K562 (cell line): ENCODE measurements around the gene MAGEB4. TPM values are rescaled to one million over a fixed set of nuclear protein-coding genes. Genes with fewer than 3 reads are reported as not detected.

Source experiments
- BCL6 ChIP-seq: fragments of 250-450 bp; sonication (Bioruptor Pico); IDR thresholded peaks from 2 replicates; pipeline ENCODE4 v1.4.0; 2020
- IRF9 ChIP-seq: fragments of 450-650 bp; IDR thresholded peaks from 2 replicates; pipeline ENCODE4 v1.6.1; 2016; ENCODE audit warnings: missing biosample characterization, missing genetic modification characterization
- SMAD4 ChIP-seq: fragments of 250-450 bp; sonication (Bioruptor Pico); conservative IDR thresholded peaks from 2 replicates; pipeline ENCODE4 v1.8.0; 2021; ENCODE audit warnings: inconsistent platforms, mild to moderate bottlenecking, moderate library complexity
- TAF15 ChIP-seq: fragments of 200-400 bp; formaldehyde crosslinking; IDR thresholded peaks from 2 replicates; pipeline ENCODE4 v1.6.1; 2017; ENCODE audit warnings: mild to moderate bottlenecking, low read depth, low read length, moderate library complexity
- TCF7L2 ChIP-seq: fragments of 150-350 bp; IDR thresholded peaks from 2 replicates; pipeline ENCODE4 v1.6.1; 2016; ENCODE audit warnings: low read depth, mild to moderate bottlenecking, low read length, moderate library complexity
- TEAD1 ChIP-seq, 2 experiments: fragments of 450-650 bp in 1 of 2; sonication (generic) in 1 of 2; formaldehyde crosslinking; IDR thresholded peaks; 2 replicates each; pipeline versions ENCODE4 v1.4.0 to v1.8.0; 2020 to 2022; ENCODE audit warnings: mild to moderate bottlenecking in 2 of 2, missing genetic modification reagents in 1 of 2
- ZNF408 ChIP-seq: fragments of 250-450 bp; sonication (Bioruptor Pico); IDR thresholded peaks from 2 replicates; pipeline ENCODE4 v1.4.0; 2020; ENCODE audit warnings: low read depth, mild to moderate bottlenecking, moderate library complexity
- polyA plus RNA-seq, 8 experiments: library from polyadenylated mRNA; depleted of rRNA in 4 of 8; stranded (reverse) in 5 of 8; unstranded in 3 of 8; fragments of >200 nt; fragmentation: Nextera tagmentation in 2 of 8; fragmentation: Illumina TruSeq in 1 of 8; extraction: Ambion mirVana in 2 of 8; extraction: Trizol in 1 of 8; gene quantifications; 2 replicates each; pipeline versions ENCODE4 v1.2.1 to v1.2.3, GENCODE V29; 2011 to 2014; ENCODE audit warnings: inconsistent platforms in 1 of 8, missing spikeins in 1 of 8
- total RNA-seq, 7 experiments: library from RNA; depleted of rRNA in 6 of 7; stranded (reverse); fragments of >200 nt in 6 of 7; fragmentation: Illumina TruSeq in 2 of 7; extraction: Trizol in 2 of 7; gene quantifications; 2 replicates each; pipeline versions ENCODE4 v1.2.1 to v1.2.3, GENCODE V29; 2011 to 2021; ENCODE audit warnings: low replicate concordance in 1 of 7
- TF ChIP-seq, protein P1 (sequence below), 2 experiments: fragments of 150-350 bp in 1 of 2; IDR thresholded peaks; 2 replicates each; pipeline ENCODE4 v1.6.1; 2012 to 2016; ENCODE audit warnings: low read depth in 2 of 2, low read length in 2 of 2, mild to moderate bottlenecking in 1 of 2, moderate library complexity in 1 of 2
- TF ChIP-seq, protein P2 (sequence below): fragments of 250-450 bp; sonication (Bioruptor Pico); IDR thresholded peaks from 2 replicates; pipeline ENCODE4 v1.8.0; 2021; ENCODE audit warnings: moderate library complexity, mild to moderate bottlenecking, inconsistent platforms
- TF ChIP-seq, protein P3 (sequence below): fragments of 150-350 bp; IDR thresholded peaks from 2 replicates; pipeline ENCODE4 v1.6.1; 2014; ENCODE audit warnings: low read depth, mild to moderate bottlenecking, low read length, borderline replicate concordance
- TF ChIP-seq, protein P4 (sequence below): fragments of 450-650 bp; IDR thresholded peaks from 2 replicates; pipeline ENCODE4 v1.6.1; 2014; ENCODE audit warnings: low read depth, mild to moderate bottlenecking, moderate library complexity, borderline replicate concordance

Gene MAGEB4
- total and polyA plus RNA-seq, 9 of the 15 experiments (the other 6 are each of a cell fraction or from before 2014, with no cell fraction given), result 0.04 to 0.09 (median 0.06) TPM; not detected in 6

DNA sequence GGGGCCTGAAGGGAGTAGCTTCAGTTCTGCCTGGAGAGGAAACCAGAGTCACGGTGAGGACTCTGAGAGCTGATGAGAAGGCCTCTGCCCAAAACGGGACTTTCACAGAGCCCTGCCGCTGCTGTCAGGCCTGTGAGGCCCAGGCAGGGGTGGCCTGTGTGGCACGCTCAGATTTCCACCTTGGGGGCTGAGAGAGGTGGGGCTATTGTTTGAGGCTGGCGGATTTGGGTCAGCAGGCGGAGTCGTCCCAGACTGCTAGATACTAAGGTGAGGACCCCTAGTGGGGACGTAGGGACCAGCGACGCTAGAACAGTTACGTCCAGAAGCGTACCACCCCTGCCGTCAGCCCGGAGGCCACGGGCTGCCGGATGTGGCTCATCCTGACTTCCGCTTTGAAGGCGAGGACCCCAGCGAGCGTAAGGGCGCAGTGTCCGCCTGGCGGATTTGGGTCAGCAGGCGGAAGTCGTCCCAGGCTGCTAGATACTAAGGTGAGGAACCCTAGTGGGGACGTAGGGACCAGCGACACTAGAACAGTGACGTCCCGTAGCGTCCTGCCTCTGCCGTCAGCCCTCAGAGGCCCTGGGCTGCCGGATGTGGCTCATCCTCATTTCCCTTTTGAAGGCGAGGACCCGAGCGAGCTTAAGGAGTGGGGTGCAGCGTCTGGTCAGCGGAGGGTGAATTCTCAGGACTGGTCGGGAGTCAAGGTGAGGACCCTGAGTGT lies 5.1 kb downstream of the MAGEB4 start, which contains the start of gene MAGEB1 (continued):
- TF ChIP-seq, protein P1, sequence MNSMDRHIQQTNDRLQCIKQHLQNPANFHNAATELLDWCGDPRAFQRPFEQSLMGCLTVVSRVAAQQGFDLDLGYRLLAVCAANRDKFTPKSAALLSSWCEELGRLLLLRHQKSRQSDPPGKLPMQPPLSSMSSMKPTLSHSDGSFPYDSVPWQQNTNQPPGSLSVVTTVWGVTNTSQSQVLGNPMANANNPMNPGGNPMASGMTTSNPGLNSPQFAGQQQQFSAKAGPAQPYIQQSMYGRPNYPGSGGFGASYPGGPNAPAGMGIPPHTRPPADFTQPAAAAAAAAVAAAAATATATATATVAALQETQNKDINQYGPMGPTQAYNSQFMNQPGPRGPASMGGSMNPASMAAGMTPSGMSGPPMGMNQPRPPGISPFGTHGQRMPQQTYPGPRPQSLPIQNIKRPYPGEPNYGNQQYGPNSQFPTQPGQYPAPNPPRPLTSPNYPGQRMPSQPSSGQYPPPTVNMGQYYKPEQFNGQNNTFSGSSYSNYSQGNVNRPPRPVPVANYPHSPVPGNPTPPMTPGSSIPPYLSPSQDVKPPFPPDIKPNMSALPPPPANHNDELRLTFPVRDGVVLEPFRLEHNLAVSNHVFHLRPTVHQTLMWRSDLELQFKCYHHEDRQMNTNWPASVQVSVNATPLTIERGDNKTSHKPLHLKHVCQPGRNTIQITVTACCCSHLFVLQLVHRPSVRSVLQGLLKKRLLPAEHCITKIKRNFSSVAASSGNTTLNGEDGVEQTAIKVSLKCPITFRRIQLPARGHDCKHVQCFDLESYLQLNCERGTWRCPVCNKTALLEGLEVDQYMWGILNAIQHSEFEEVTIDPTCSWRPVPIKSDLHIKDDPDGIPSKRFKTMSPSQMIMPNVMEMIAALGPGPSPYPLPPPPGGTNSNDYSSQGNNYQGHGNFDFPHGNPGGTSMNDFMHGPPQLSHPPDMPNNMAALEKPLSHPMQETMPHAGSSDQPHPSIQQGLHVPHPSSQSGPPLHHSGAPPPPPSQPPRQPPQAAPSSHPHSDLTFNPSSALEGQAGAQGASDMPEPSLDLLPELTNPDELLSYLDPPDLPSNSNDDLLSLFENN (IDR thresholded peaks at IDR 0.05; ENCODE audit: low read depth in 2 of 2, low read length in 2 of 2), result no peak
- TF ChIP-seq TAF15 (no peak), TEAD1 (CRISPR knock-in tag; IDR thresholded peaks at IDR 0.05) (no peak), IRF9 (tag) (no peak), TCF7L2 (no peak), ZNF408 (CRISPR knock-in tag) (no peak), BCL6 (CRISPR knock-in tag) (no peak), SMAD4 (no peak)
- TF ChIP-seq, protein P2, sequence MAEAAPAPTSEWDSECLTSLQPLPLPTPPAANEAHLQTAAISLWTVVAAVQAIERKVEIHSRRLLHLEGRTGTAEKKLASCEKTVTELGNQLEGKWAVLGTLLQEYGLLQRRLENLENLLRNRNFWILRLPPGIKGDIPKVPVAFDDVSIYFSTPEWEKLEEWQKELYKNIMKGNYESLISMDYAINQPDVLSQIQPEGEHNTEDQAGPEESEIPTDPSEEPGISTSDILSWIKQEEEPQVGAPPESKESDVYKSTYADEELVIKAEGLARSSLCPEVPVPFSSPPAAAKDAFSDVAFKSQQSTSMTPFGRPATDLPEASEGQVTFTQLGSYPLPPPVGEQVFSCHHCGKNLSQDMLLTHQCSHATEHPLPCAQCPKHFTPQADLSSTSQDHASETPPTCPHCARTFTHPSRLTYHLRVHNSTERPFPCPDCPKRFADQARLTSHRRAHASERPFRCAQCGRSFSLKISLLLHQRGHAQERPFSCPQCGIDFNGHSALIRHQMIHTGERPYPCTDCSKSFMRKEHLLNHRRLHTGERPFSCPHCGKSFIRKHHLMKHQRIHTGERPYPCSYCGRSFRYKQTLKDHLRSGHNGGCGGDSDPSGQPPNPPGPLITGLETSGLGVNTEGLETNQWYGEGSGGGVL (CRISPR knock-in tag), result no peak
- TF ChIP-seq, protein P3, sequence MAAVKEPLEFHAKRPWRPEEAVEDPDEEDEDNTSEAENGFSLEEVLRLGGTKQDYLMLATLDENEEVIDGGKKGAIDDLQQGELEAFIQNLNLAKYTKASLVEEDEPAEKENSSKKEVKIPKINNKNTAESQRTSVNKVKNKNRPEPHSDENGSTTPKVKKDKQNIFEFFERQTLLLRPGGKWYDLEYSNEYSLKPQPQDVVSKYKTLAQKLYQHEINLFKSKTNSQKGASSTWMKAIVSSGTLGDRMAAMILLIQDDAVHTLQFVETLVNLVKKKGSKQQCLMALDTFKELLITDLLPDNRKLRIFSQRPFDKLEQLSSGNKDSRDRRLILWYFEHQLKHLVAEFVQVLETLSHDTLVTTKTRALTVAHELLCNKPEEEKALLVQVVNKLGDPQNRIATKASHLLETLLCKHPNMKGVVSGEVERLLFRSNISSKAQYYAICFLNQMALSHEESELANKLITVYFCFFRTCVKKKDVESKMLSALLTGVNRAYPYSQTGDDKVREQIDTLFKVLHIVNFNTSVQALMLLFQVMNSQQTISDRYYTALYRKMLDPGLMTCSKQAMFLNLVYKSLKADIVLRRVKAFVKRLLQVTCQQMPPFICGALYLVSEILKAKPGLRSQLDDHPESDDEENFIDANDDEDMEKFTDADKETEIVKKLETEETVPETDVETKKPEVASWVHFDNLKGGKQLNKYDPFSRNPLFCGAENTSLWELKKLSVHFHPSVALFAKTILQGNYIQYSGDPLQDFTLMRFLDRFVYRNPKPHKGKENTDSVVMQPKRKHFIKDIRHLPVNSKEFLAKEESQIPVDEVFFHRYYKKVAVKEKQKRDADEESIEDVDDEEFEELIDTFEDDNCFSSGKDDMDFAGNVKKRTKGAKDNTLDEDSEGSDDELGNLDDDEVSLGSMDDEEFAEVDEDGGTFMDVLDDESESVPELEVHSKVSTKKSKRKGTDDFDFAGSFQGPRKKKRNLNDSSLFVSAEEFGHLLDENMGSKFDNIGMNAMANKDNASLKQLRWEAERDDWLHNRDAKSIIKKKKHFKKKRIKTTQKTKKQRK, result no peak
- TF ChIP-seq, protein P4, sequence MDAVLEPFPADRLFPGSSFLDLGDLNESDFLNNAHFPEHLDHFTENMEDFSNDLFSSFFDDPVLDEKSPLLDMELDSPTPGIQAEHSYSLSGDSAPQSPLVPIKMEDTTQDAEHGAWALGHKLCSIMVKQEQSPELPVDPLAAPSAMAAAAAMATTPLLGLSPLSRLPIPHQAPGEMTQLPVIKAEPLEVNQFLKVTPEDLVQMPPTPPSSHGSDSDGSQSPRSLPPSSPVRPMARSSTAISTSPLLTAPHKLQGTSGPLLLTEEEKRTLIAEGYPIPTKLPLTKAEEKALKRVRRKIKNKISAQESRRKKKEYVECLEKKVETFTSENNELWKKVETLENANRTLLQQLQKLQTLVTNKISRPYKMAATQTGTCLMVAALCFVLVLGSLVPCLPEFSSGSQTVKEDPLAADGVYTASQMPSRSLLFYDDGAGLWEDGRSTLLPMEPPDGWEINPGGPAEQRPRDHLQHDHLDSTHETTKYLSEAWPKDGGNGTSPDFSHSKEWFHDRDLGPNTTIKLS, result peak; percentile 52; the same call in 1 of the 2 replicates
